ENCODE results near the gene ACP3. TPM values are rescaled to one million over a fixed set of nuclear protein-coding genes. Genes with fewer than 3 reads are reported as not detected.
A peak's percentile ranks its signal among the peaks of the same experiment; 100 is the strongest.
"Not testable (repeated sequence)": the region's sequence is repeated elsewhere in the genome, so short reads cannot be mapped to it uniquely, and the experiment has no call there.

ACP3 gene, protein sequence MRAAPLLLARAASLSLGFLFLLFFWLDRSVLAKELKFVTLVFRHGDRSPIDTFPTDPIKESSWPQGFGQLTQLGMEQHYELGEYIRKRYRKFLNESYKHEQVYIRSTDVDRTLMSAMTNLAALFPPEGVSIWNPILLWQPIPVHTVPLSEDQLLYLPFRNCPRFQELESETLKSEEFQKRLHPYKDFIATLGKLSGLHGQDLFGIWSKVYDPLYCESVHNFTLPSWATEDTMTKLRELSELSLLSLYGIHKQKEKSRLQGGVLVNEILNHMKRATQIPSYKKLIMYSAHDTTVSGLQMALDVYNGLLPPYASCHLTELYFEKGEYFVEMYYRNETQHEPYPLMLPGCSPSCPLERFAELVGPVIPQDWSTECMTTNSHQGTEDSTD
- 5.0 TPM for total RNA-seq

DNA sequence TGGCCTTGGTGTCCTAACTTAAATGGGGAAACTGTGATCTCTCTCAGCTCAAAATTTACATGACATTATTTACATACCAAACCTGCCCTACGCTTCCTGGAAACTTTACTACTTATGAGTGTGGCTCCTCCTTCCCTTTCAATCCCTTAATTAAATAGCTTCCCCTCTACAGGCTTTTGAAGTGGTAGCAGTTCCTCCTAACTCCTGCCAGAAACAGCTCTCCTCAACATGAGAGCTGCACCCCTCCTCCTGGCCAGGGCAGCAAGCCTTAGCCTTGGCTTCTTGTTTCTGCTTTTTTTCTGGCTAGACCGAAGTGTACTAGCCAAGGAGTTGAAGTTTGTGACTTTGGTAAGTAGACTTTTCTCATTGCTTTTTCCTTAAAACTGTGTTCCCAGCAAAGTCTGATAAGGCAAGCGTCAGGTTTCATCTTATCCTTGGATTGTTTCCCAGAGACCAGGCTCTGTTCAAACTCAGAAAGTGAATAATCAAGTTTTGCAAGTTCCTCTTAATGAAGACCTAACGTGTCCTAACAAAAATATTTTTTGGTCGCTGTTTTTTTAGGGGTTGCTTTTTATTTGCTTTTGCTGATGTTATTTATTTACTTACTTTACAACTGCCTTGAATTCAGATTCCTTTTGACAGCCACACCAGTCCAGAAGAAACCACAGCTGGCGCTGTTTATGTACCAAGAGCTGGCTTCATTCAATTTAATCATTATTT is at the start of gene ACP3:
TSS of gene ACP3 (plus strand) at position 179 of the 720 bp plus-strand sequence. CDS start at position 229, 50 bp downstream.
- peak; percentile 63 for DNase-seq (ENCODE audit: low spot score)

DNA sequence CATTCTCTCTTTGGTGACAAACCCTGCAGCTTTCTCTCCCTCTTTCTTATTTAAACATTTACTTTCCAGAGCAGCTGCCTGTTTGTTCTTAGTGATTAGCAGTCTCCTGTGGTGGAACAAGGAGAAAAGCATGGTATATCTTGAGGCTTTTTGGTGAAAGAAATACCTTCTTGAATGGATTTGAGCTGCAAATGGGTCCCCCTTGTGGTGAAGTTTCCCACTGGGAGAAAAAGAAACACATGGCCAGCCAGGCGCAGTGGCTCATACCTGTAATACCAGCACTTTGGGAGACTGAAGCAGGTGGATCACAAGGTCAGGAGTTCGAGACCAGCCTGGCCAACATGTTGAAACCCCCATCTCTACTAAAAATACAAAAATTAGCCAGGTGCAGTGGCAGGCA is 48.3 kb upstream of the ACP3 start:
- no peak for DNase-seq (ENCODE audit: low spot score)

- DNase-seq (ENCODE audit: low spot score) = no peak
These were observed 44.2 kb upstream of the ACP3 start for GRCh38 chr3:132273036-132273435.

- no peak for DNase-seq (ENCODE audit: low spot score)
These were observed 40.8 kb upstream of the ACP3 start for GRCh38 chr3:132276228-132276906.

DNA sequence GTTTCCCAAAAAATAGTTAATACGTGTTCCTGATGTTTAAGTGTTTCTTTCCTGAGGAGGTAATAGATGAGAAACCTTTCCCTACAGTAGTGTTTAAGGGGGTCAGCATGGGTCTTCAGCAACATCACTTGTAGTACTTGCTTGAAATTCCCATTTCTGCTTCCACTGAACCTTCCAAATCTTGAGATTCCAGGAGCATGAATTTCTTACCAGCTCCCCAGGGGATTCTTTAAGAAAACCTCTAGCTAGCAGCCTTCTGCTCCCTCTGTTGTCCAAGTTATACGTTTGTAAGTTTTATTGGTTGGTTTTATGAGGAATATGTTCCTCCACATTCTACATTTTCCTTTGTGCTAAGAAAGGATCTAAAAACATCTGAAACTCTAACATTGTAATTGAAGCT is 38.2 kb upstream of the ACP3 start:
- no peak for DNase-seq (ENCODE audit: low spot score)

DNA sequence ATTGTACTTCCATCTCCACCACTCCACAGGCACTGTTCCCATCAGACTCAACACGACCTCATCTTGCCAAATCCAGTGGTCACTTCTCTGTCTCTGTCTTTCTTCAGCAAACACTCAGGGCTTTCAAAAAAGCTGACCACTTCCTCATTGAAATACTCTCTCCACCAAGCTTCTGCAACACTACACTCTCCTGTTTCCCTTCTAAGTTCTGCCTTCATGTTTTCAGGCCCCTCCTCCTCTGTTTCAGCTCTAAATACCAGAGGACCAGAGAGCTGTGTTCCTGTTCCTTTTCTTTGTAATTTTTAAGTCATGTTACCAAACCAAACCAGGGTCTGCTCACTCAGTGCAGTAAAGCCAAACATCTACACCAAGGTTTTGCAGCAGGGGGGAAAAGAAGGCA is 33.8 kb upstream of the ACP3 start:
- no peak for DNase-seq (ENCODE audit: low spot score)

- no peak for DNase-seq (ENCODE audit: low spot score)
These were observed 33.2 kb upstream of the ACP3 start for GRCh38 chr3:132283916-132284405.

GRCh38 chr3:132284781-132285619 is 32.2 kb upstream of the ACP3 start:
- no peak for DNase-seq (ENCODE audit: low spot score)

GRCh38 chr3:132285620-132285945 is 31.6 kb upstream of the ACP3 start:
- DNase-seq (ENCODE audit: low spot score) = no peak

GRCh38 chr3:132286035-132286434 is 31.2 kb upstream of the ACP3 start:
- DNase-seq (ENCODE audit: low spot score) = no peak

- no peak for DNase-seq (ENCODE audit: low spot score)
These were observed 28.9 kb upstream of the ACP3 start for GRCh38 chr3:132288357-132288756.

- DNase-seq (ENCODE audit: low spot score) = no peak
These were observed 27.9 kb upstream of the ACP3 start for GRCh38 chr3:132289316-132289715.

DNA sequence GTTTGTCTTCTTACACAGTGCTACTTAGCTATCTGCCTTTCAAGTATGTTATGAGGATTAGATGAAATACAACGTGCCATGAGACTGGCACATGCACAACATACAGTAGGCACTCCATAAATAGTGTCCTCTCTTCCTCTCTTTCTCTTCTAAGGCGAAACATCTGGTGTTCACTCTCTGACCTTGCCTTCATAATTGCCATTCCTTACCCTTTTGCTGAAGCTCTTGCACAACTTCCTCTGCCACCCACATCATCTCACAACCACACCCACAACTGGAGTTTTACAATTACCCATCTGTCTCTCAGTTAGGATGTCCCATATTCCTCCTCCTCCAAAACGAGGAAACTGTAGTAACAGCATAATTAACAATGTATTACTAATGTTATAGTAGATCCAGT is 26.4 kb upstream of the ACP3 start:
- DNase-seq (ENCODE audit: low spot score) = no peak

DNA sequence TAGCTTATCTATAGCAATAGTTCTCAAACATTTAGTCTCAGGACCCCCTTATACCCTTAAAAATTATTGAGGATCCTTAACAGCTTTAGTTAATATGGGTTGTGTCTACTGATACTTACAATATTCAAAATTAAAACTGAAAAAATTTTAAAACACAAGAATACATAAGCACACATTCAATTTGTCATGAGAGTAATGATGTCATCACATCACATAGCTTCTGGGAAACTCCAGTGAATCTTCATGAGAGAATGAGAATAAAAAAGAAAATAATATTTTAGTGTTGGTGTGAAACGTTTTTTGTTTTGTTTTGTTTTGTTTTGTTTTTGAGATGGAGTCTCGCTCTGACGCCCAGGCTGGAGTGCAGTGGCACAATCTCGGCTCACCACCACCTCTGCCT is 25.2 kb upstream of the ACP3 start:
- DNase-seq (ENCODE audit: low spot score) = no peak

DNA sequence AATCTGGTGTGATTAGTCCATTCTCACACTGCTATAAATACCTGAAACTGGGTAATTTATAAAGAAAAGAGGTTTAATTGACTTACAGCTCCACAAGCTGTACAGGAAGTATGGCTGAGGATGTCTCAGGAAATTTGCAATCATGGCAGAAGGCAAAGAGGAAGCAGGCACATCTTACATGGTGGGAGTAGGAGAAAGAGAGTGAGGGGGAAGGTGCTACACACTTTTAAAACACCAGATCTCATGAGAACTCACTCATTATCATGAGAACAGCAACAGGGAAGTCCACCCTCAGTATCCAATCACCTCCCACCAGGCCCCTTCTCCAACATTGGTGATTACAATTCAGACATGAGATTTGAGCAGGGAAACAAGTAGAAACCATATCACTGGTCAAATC is 24.0 kb upstream of the ACP3 start:
- no peak for DNase-seq (ENCODE audit: low spot score)

DNA sequence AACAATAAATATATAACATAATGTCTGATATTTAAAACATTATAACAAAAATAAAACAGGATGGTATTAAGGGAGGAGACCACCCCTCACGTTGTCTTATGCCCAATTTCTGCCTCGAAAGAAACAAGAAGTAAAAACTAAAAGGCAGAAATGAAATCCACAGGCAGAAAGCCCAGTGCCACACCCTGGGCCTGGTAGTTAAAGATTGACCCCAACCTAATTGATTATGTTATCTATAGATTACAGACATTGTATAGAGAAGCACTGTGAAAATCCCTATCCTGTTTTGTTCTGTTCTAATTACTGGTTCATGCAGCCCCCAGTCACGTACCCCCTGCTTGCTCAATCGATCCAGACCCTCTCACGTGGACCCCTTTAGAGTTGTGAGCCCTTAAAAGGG is 22.3 kb upstream of the ACP3 start:
- no peak for DNase-seq (ENCODE audit: low spot score)

GRCh38 chr3:132303336-132304201 is 13.6 kb upstream of the ACP3 start:
- not testable (repeated sequence) for DNase-seq (ENCODE audit: low spot score)

GRCh38 chr3:132304351-132304750 is 12.9 kb upstream of the ACP3 start:
- DNase-seq (ENCODE audit: low spot score) = not testable (repeated sequence)

- DNase-seq (ENCODE audit: low spot score) = not testable (repeated sequence)
These were observed 7.2 kb upstream of the ACP3 start for GRCh38 chr3:132310057-132310456.

DNA sequence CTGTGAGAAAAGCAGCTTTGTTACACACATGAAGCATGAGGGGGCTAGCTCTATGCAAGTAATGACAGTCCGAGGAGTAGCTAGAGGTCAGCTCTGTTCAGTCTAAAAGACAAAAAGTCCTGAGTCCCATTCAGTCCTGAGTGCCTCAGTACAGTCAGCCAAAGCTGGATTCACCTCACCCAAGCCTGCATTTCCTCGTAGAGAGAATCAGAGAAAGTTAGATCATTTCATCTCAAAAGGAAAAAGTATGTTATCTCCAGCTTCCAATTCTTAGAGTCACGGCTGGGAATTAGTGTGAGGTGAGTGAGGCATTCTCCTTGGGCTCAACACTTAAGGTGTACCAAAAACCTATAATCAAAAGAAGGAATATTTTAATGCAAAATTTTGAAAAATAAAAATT is 5.9 kb upstream of the ACP3 start:
- DNase-seq (ENCODE audit: low spot score) = no peak

DNA sequence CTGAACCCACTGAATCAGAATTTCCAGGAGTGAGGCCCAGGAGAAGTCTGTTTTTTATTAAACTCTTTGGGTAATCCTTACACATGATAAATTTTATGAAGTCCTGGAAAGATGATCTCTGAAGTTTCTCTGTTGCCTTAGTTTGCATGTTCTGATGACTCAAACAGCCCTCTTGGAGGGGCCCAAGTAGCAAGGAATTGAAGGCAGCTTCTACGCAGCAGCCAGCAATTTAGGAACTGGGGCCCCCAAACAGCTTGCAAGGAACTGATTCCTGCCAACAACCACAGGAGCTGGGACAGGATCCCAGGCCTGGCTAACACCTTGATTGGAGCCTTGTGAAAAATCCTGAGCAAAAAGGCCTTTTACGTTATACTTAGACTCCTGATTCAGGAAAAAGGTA is 5.4 kb upstream of the ACP3 start:
- DNase-seq (ENCODE audit: low spot score) = no peak

Data from ureter (tissue), 1 donor.